HG03354 (cell line): ENCODE data around the gene CYP46A1.
A peak's percentile ranks its signal among the peaks of the same experiment; 100 is the strongest.

Experiments used
- ATAC-seq: cut with Tn5 transposase; IDR thresholded peaks from one replicate; pipeline ENCODE4 v1.9.1; 2021; ENCODE audit warnings: mild to moderate bottlenecking; ENCODE audit not compliant: unreplicated experiment, poor library complexity, severe bottlenecking

Gene CYP46A1

GRCh38 chr14:99724939-99725773 is 41.1 kb downstream of the CYP46A1 start:
- no peak for ATAC-seq

GRCh38 chr14:99725774-99726537 is 41.9 kb downstream of the CYP46A1 start:
- no peak for ATAC-seq

- no peak for ATAC-seq
Measured at GRCh38 chr14:99726538-99727095, 42.5 kb downstream of the CYP46A1 start.

GRCh38 chr14:99727096-99727870 is 43.2 kb downstream of the CYP46A1 start:
- ATAC-seq = no peak

- ATAC-seq = no peak
Measured at GRCh38 chr14:99728231-99728920, 44.3 kb downstream of the CYP46A1 start.

GRCh38 chr14:99728981-99729451 is 44.9 kb downstream of the CYP46A1 start:
- no peak for ATAC-seq

GRCh38 chr14:99729991-99730875 is 46.1 kb downstream of the CYP46A1 start:
- ATAC-seq = peak; percentile 72

- ATAC-seq = no peak
Measured at GRCh38 chr14:99730876-99731546, 46.9 kb downstream of the CYP46A1 start.

- no peak for ATAC-seq
Measured at GRCh38 chr14:99731547-99732435, 47.7 kb downstream of the CYP46A1 start.

GRCh38 chr14:99732436-99733210 is 48.5 kb downstream of the CYP46A1 start:
- no peak for ATAC-seq

- no peak for ATAC-seq
Measured at GRCh38 chr14:99733211-99733539, 49.1 kb downstream of the CYP46A1 start.

GRCh38 chr14:99733540-99734405 is 49.7 kb downstream of the CYP46A1 start:
- ATAC-seq = no peak

GRCh38 chr14:99734406-99735051 is 50.4 kb downstream of the CYP46A1 start:
- no peak for ATAC-seq

- no peak for ATAC-seq
Measured at GRCh38 chr14:99735189-99736135, 51.4 kb downstream of the CYP46A1 start.
